Sigmoid colon (tissue), 3 donors: ENCODE results near the gene CD9.

ENCODE experiments used
- POLR2A ChIP-seq, 2 donors: fragments of 450-650 bp; IDR thresholded peaks; one replicate each; pipeline ENCODE4 v1.6.1; 2016; ENCODE audit warnings: antibody characterized with exemption in 2 of 2, mild to moderate bottlenecking in 2 of 2, moderate library complexity in 2 of 2
- TF ChIP-seq, protein P1 (sequence below), 4 experiments: fragments of 450-650 bp in 3 of 4; fragments of 200-600 bp in 1 of 4; IDR thresholded peaks; one replicate each; pipeline ENCODE4 v1.5.1; 2016 to 2019; ENCODE audit warnings: antibody characterized with exemption in 4 of 4, mild to moderate bottlenecking in 3 of 4, moderate library complexity in 2 of 4

DNA sequence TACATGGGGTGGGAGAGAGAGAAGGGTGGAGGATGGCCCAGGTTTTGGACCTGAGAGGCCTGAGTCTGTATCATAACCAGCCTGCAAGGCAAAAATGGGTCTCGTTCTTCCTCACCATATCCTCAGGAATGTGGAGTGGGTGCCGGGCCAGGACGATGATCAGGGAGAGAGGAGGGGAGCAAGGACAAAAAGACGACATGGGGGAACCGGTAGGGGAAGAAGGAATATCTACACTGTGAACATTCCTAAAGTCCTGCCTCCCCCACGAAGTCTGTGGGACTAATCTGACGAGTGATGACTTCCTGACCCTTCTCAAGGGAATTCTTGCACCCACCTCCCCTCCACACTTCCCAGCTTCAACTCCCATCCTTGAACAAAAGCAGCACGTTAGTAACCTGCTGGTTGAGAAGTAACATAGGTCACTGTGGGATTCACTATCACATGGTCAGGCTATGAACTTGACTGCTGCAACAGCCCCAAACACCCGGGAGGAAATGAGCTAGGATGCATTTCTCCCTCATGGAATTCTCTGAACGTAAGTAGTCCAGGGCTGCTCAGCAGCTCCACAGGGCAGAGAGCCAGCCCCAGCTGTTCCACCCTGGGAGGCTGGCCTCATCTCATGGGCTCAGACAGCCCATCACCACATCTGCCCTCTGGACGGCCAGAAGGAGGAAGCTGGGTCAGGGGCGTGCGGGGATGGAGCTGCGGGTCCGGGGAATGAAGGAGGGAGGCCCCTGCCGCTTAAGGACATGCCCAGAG, 38.9 kb upstream of the CD9 start:
- no peak for TF ChIP-seq POLR2A (IDR thresholded peaks at IDR 0.05)
- TF ChIP-seq, protein P1, sequence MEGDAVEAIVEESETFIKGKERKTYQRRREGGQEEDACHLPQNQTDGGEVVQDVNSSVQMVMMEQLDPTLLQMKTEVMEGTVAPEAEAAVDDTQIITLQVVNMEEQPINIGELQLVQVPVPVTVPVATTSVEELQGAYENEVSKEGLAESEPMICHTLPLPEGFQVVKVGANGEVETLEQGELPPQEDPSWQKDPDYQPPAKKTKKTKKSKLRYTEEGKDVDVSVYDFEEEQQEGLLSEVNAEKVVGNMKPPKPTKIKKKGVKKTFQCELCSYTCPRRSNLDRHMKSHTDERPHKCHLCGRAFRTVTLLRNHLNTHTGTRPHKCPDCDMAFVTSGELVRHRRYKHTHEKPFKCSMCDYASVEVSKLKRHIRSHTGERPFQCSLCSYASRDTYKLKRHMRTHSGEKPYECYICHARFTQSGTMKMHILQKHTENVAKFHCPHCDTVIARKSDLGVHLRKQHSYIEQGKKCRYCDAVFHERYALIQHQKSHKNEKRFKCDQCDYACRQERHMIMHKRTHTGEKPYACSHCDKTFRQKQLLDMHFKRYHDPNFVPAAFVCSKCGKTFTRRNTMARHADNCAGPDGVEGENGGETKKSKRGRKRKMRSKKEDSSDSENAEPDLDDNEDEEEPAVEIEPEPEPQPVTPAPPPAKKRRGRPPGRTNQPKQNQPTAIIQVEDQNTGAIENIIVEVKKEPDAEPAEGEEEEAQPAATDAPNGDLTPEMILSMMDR (IDR thresholded peaks at IDR 0.05): no peak
